ENCODE results near the gene CSF3R. TPM values are rescaled to one million over a fixed set of nuclear protein-coding genes. Genes with fewer than 3 reads are reported as not detected.
"Not testable (repeated sequence)": the region's sequence is repeated elsewhere in the genome, so short reads cannot be mapped to it uniquely, and the experiment has no call there.

CSF3R gene
- total and polyA plus RNA-seq, 3 experiments from 2014 or later: 0.11 to 0.40 TPM; not detected in 1

GRCh38 chr1:36494971-36495370, 12.3 kb upstream of the CSF3R start:
- ChIA-PET CTCF (no interaction called here), POLR2A (no interaction called here)
- Mint-ChIP-seq H3K27me3 (peaks cover 14 to 32% of the 10 kb centered on the region in 2 donors), H3K27ac (no peak overlapping the region), H3K4me1 (no peaks in the 10 kb centered on the region), H3K36me3 (no peaks in the 10 kb centered on the region), H3K4me3 (no peak overlapping the region), H3K9me3 (no peaks in the 10 kb centered on the region)
- H3K9me3 ChIP-seq (ENCODE audit: low read length): no peaks in the 10 kb centered on the region
- no peaks in the 10 kb centered on the region for H3K36me3 ChIP-seq (ENCODE audit: insufficient read depth, low read length)
- H3K4me3 ChIP-seq (ENCODE audit: low read length): no peak overlapping the region
- no peak overlapping the region for H3K27ac ChIP-seq (ENCODE audit: low read depth, low read length)
- H3K27me3 ChIP-seq (ENCODE audit: insufficient read depth, low read length, poor library complexity, severe bottlenecking): no peaks in the 10 kb centered on the region
- DNase-seq: no peak
- no peaks in the 10 kb centered on the region for H3K4me1 ChIP-seq (ENCODE audit: insufficient read depth, low read length)

DNA sequence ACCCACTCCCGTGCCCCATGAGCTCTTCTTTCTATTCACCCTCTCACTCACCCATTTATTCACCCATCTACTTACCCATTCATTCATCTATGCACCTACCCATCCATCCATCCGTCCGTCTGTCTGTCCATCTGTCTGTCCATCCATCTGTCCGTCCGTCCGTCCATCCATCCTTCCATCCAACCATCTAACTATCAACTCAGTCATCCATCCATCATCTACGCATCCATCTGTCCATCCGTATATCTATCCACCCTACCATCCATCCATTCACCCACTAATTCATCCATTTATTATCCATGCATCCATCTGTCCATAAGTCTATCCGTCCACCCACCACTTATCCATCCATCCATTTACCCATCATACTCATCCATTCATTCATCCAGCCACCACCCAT, 10.8 kb upstream of the CSF3R start:
- no peaks in the 10 kb centered on the region for H3K27me3 ChIP-seq (ENCODE audit: insufficient read depth, low read length, poor library complexity, severe bottlenecking)
- CTCF ChIA-PET: no interaction called here
- H3K4me3 ChIP-seq (ENCODE audit: low read length): no peak overlapping the region
- no peaks in the 10 kb centered on the region for H3K4me1 Mint-ChIP-seq
- H3K9me3 ChIP-seq (ENCODE audit: low read length): no peaks in the 10 kb centered on the region
- H3K9me3 Mint-ChIP-seq: no peaks in the 10 kb centered on the region
- no peak overlapping the region for H3K27ac ChIP-seq (ENCODE audit: low read depth, low read length)
- no peak for DNase-seq
- peaks cover 13 to 32% of the 10 kb centered on the region in 2 donors for H3K27me3 Mint-ChIP-seq
- H3K36me3 ChIP-seq (ENCODE audit: insufficient read depth, low read length): no peaks in the 10 kb centered on the region
- POLR2A ChIA-PET: no interaction called here
- no peak overlapping the region for H3K27ac Mint-ChIP-seq
- no peaks in the 10 kb centered on the region for H3K36me3 Mint-ChIP-seq
- no peaks in the 10 kb centered on the region for H3K4me1 ChIP-seq (ENCODE audit: insufficient read depth, low read length)
- H3K4me3 Mint-ChIP-seq: no peak overlapping the region

- Histone ChIP-seq H3K9me3 (ENCODE audit: low read length) (no peaks in the 10 kb centered on the region), H3K4me3 (ENCODE audit: low read length) (no peak overlapping the region), H3K27me3 (ENCODE audit: insufficient read depth, low read length, poor library complexity, severe bottlenecking) (no peaks in the 10 kb centered on the region), H3K4me1 (ENCODE audit: insufficient read depth, low read length) (no peaks in the 10 kb centered on the region), H3K36me3 (ENCODE audit: insufficient read depth, low read length) (no peaks in the 10 kb centered on the region), H3K27ac (ENCODE audit: low read depth, low read length) (no peak overlapping the region)
- no peaks in the 10 kb centered on the region for H3K9me3 Mint-ChIP-seq
- H3K27ac Mint-ChIP-seq: no peak overlapping the region
- POLR2A ChIA-PET: no interaction called here
- no peaks in the 10 kb centered on the region for H3K4me1 Mint-ChIP-seq
- CTCF ChIA-PET: no interaction called here
- peaks cover 18 to 36% of the 10 kb centered on the region in 2 donors for H3K27me3 Mint-ChIP-seq
- no peak overlapping the region for H3K4me3 Mint-ChIP-seq
- no peak for DNase-seq
- no peaks in the 10 kb centered on the region for H3K36me3 Mint-ChIP-seq
These were observed 9.8 kb upstream of the CSF3R start for GRCh38 chr1:36492491-36492890.

- H3K4me1 Mint-ChIP-seq; H3K36me3 ChIP-seq (ENCODE audit: insufficient read depth, low read length); H3K9me3 ChIP-seq (ENCODE audit: low read length); H3K27me3 ChIP-seq (ENCODE audit: insufficient read depth, low read length, poor library complexity, severe bottlenecking); H3K4me3 ChIP-seq (ENCODE audit: low read length); H3K4me3 Mint-ChIP-seq; POLR2A ChIA-PET; H3K27ac ChIP-seq (ENCODE audit: low read depth, low read length); CTCF ChIA-PET; H3K9me3 Mint-ChIP-seq; H3K36me3 Mint-ChIP-seq; H3K4me1 ChIP-seq (ENCODE audit: insufficient read depth, low read length); H3K27ac Mint-ChIP-seq; DNase-seq: not testable (repeated sequence)
- H3K27me3 Mint-ChIP-seq: peaks cover 18 to 24% of the 10 kb centered on the region in 2 donors
These were observed 6.7 kb upstream of the CSF3R start for GRCh38 chr1:36489258-36490051.

DNA sequence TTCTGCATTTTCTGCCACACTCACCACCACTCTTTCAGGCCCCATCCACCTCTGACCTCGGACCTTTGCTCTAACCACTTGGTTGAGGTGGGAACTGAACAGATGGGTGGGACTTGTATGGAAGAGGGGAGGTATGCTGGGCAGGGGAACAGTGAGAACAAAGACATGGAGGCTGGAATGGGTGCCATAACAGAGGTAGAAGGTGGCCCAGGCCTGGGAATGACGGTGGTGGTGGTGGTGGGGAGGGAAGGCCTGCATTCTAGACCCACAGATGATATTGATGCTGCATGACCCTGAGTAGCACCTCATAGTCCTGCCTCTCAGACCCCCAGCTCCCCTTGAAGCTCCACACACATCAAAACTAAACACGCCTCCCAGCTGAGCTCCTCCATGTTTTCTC, 5.2 kb upstream of the CSF3R start:
- Mint-ChIP-seq H3K27me3 (peaks cover 14 to 17% of the 10 kb centered on the region in 2 donors), H3K9me3 (no peaks in the 10 kb centered on the region), H3K27ac (no peak overlapping the region), H3K4me1 (no peaks in the 10 kb centered on the region), H3K36me3 (no peaks in the 10 kb centered on the region), H3K4me3 (no peak overlapping the region)
- CTCF ChIA-PET: no interaction called here
- POLR2A ChIA-PET: no interaction called here
- Histone ChIP-seq H3K36me3 (ENCODE audit: insufficient read depth, low read length) (no peaks in the 10 kb centered on the region), H3K4me1 (ENCODE audit: insufficient read depth, low read length) (no peaks in the 10 kb centered on the region), H3K27ac (ENCODE audit: low read depth, low read length) (no peak overlapping the region), H3K4me3 (ENCODE audit: low read length) (no peak overlapping the region), H3K27me3 (ENCODE audit: insufficient read depth, low read length, poor library complexity, severe bottlenecking) (no peaks in the 10 kb centered on the region), H3K9me3 (ENCODE audit: low read length) (no peaks in the 10 kb centered on the region)
- DNase-seq: no peak

- H3K36me3 ChIP-seq (ENCODE audit: insufficient read depth, low read length); H3K4me1 ChIP-seq (ENCODE audit: insufficient read depth, low read length); H3K36me3 Mint-ChIP-seq; H3K9me3 ChIP-seq (ENCODE audit: low read length); H3K4me1 Mint-ChIP-seq; H3K4me3 ChIP-seq (ENCODE audit: low read length); POLR2A ChIA-PET; DNase-seq; CTCF ChIA-PET; H3K9me3 Mint-ChIP-seq; H3K27ac ChIP-seq (ENCODE audit: low read depth, low read length); H3K27me3 ChIP-seq (ENCODE audit: insufficient read depth, low read length, poor library complexity, severe bottlenecking); H3K4me3 Mint-ChIP-seq: not testable (repeated sequence)
- Mint-ChIP-seq H3K27me3 (peaks cover 10 to 17% of the 10 kb centered on the region in 2 donors), H3K27ac (peak overlapping the region in 1 of 8 donors; percentile 72)
These were observed 4.6 kb upstream of the CSF3R start for GRCh38 chr1:36487336-36487725.

- Mint-ChIP-seq H3K4me3 (no peak overlapping the region), H3K27ac (peak overlapping the region in 2 of 8 donors; percentile 26 to 72), H3K27me3 (peaks cover 10 to 13% of the 10 kb centered on the region in 2 donors), H3K9me3 (no peaks in the 10 kb centered on the region), H3K36me3 (no peaks in the 10 kb centered on the region), H3K4me1 (peaks cover 5 to 7% (median 7%) of the 10 kb centered on the region in 3 donors)
- no peak for DNase-seq
- Histone ChIP-seq H3K36me3 (ENCODE audit: insufficient read depth, low read length) (no peaks in the 10 kb centered on the region), H3K9me3 (ENCODE audit: low read length) (no peaks in the 10 kb centered on the region), H3K4me1 (ENCODE audit: insufficient read depth, low read length) (peaks cover 11% of the 10 kb centered on the region), H3K4me3 (ENCODE audit: low read length) (no peak overlapping the region), H3K27ac (ENCODE audit: low read depth, low read length) (no peak overlapping the region), H3K27me3 (ENCODE audit: insufficient read depth, low read length, poor library complexity, severe bottlenecking) (no peaks in the 10 kb centered on the region)
- CTCF ChIA-PET: no interaction called here
- POLR2A ChIA-PET: no interaction called here
These were observed 4.0 kb upstream of the CSF3R start for GRCh38 chr1:36486439-36487335.

DNA sequence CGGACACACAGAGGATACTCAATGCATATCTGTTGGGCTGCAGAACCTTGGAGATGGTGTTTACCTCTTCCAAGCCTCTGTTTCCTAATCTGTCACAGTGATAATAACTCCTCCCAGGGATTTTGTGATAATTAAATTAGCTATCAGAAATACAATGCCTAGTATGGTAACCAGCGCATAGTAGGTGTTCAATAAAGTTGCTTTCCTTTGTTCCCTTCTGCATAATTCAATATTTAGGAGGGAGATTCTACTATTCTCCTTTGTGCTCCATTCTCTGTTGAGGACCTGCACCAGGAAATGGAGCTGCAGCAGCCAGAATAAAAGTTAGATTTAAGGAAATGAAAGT, 3.4 kb upstream of the CSF3R start:
- H3K27ac Mint-ChIP-seq: peak overlapping the region in 2 of 8 donors; percentile 43 to 47
- CTCF ChIA-PET: no interaction called here
- peaks cover 11% of the 10 kb centered on the region for H3K4me1 ChIP-seq (ENCODE audit: insufficient read depth, low read length)
- H3K36me3 Mint-ChIP-seq: no peaks in the 10 kb centered on the region
- H3K4me3 Mint-ChIP-seq: no peak overlapping the region
- H3K36me3 ChIP-seq (ENCODE audit: insufficient read depth, low read length): no peaks in the 10 kb centered on the region
- H3K27ac ChIP-seq (ENCODE audit: low read depth, low read length): no peak overlapping the region
- no peaks in the 10 kb centered on the region for H3K9me3 ChIP-seq (ENCODE audit: low read length)
- no peaks in the 10 kb centered on the region for H3K27me3 ChIP-seq (ENCODE audit: insufficient read depth, low read length, poor library complexity, severe bottlenecking)
- peaks cover 10 to 11% of the 10 kb centered on the region in 2 donors for H3K27me3 Mint-ChIP-seq
- peaks cover 5 to 10% (median 7%) of the 10 kb centered on the region in 3 donors for H3K4me1 Mint-ChIP-seq
- DNase-seq: no peak
- POLR2A ChIA-PET: no interaction called here
- H3K4me3 ChIP-seq (ENCODE audit: low read length): no peak overlapping the region
- H3K9me3 Mint-ChIP-seq: no peaks in the 10 kb centered on the region

All from CD8-positive, alpha-beta memory T cell (primary cell).